Activated CD4-positive, alpha-beta T cell treated with anti-CD3 and anti-CD28 coated beads, Interleukin-2, Interleukin-6, amounts not matched to agents 100 ng/mL and 50 ng/mL, durations not matched to agents 16 hours and 8 hours (primary cell): ENCODE results near the gene PANK1.
"Not testable (repeated sequence)": the region's sequence is repeated elsewhere in the genome, so short reads cannot be mapped to it uniquely, and the experiment has no call there.

Experiments
- DNase-seq: peaks from one replicate; pipeline ENCODE4 v3.0.0-alpha.2; 2020

The PANK1 gene

DNA sequence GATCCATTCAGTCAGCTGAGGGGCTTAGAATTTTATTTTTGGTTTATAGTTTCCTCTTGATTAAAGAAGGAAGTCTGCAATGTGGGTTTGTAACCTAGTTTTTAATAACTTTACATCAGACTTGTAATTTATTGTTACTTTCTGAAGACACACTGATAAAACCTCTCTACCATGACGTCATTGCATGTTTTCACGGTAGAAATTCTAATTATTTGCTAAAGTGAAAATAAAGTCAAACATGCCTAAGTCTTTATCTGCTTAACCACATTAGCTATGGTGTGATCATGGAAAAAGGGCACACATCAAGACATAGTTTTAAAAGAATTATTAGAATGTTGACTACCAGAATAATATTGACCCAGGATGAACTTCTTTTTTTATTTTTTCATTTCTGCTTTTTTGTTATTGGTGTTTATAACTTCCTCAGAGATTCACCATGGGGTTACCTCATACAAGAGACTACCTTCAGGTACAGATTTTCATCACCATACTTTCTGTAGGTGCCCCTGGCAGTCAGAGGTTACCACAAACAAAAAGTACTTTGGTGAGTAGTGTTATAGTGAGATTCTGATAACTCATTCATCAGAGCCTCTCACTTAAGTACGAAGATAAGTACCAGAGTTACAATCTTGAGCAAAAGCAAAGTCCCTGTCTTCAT is 7.0 kb upstream of the PANK1 start:
- no peak for DNase-seq

DNA sequence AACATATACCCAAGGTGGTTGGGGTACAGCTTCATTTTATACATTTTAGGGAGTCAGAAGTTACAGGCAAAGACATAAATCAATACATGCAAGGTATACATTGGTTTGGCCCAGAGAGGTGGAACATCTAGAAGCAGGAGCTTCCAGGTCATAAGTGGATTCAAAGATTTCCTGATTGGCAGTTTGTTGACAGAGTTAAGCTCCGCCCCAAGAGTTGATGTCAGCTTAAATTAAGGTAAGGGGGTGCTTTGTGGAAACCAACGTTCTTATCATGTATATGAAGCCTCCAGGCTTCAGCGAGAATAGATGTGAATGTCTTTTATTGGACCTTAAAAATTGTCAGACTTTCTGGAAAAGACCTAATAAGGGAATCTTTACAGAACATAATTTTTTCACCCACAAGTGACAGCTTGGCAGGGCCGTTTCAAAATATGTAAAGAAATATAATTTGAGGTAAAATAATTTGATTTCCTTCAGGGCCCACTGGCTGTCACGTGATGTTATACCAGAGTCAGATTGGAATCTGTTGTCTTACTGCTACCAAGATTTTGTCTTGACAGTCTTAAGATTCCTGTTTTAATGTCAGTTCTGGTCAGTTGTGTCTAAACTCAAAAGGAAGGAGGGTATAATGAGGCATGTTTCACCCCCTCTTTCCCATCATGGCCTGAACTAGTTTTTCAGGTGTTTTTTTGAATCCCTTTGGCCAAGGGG is 6.3 kb upstream of the PANK1 start:
- no peak for DNase-seq

DNA sequence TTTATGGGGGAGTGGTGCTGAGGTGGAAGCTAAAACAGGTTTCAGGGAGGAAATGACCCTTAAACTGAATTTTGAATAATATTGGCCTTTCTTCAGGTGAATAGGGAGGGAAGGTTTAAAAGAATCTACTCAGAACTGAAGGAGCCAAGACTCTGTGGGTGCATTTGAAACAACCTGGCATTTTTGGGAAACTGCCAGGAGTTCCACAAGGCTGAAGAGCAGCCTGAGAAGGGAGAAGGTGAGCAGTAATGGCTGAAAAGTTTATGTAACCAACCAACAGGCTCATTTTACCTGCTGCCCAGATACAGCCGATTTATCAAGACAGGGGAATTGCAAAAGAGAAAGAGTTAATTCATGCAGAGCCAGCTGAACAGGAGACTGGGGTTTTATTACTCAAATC is 4.0 kb upstream of the PANK1 start:
- no peak for DNase-seq

DNA sequence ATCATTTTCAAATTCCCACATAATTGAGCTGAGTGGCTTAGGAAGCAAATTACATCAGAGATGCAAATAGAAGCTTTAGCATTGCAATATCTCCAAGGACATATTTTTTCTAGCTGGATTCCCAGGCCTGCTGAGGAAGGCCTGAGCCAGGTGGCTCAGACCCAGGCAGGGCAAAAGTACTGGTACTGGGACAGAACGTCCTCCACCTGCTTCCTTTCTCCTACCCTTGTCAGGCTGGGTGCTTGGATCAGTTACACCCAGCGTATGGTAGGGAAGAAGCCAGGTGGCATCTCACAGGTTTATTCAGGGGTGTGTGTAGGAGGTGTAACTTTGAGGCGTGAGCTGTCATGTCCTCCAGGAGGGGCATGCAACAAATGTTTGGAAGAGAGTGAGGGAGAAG is 3.0 kb upstream of the PANK1 start:
- no peak for DNase-seq

DNA sequence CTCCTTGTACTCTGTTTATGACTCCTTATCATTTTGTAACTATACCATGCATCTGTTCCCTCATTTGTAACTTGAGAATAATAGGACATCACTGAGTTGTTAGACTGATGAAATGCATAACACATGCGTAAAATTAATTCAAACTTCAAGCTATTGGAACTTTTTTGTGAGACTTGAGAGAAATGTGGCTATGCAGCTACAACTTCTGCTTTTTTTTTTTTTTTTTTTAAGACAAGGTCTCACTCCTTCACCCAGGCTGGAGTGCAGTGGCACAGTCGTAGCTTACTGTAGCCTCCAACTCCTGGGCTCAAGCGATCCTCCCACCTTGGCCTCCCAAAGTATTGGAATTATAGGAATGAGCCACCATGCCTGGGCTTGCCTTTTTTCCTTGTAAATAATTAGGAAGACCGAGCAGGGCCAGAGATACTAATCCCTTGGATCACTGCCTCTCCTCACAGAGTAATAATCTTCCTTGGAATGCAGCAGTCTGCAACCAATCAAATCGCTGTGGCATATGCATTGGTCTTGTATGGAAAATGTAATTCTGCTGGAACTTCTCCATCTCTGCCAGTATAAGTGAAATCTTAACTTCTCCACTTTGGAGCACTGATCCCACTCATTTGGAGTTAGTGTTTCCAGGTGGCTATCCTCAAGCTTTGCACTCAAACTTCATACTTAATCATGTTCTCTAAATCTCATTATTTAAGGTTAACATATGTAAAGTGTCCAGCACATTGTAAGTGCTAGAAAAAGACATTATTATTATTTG is 2.0 kb upstream of the PANK1 start:
- no peak for DNase-seq

DNA sequence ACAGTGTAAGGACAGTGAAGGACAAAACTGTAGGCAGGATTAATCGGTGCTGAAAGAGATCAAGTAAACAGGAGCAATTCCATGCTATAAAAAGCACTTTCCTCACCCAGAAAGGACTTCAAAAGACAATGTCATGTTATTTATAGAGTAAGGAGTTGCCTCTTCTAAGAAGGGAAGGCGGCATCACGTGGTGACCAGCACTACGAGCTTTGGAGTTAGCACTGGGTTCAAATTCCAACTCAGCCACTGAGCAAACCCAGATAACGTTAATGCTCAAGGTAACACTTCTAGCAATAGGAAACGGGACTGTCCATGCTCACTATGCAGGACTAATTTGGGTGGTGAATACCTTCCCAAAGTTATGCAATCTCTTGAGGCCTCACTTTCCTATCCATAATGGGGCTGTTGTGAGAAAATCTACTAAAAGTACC is 715 bp upstream of the PANK1 start:
- no peak for DNase-seq

DNA sequence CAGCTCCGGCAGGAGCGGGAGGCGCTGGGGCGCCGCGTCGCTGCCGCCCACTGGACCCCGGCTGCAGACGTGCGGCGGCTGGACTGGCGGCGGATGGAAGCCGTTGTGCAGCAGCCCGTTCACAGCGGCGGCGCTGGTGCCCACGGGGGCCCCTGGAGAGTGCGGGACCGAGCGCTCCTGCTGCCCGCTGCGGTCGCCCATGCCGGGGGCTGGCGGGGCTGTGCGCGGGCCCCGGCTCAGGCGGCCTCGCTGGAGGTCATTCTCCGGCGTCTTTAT is 413 bp downstream of the PANK1 start:
- DNase-seq, result no peak

DNA sequence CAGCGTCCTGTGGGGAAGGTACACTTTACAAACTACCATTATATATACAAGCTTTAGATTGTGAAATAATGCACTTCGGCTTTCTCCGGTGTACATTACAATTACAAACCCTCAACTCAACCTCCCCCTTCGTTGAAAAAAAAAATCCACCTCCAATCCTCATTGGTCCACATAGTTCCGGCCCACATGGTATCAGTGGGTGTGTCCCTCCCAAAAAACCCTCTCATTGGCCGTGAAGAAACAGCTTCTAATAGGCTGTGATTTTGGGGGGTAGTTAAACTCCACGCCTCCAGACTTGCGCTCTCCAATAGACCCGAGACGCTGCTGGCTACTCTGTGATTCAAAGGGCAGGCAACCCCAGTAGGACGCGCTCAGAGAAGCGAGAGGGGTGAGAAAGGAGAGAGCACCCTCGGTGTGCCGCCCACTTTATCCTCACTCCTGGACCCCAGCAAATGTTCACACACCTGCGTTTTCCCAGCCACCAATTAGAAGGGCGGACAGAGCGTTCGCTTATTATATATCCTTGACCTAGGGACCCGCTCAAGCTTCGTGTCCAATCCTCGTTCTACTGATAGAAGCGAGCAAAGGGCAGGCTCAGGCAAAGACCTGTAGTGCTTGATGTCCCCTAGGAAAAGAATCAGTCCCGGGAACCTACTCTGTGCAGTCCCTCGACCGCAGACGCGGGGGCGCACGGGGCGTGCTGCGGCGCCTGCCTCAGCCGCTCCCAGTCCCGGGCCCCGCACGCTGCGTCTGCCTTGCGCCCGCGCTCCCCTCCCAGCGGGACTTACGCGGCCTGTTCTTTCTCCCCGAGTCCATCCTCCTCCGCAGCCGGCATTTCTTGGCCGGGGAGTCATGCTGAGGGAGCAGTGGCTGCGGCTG is 991 bp downstream of the PANK1 start:
- DNase-seq, result peak; percentile 91

DNA sequence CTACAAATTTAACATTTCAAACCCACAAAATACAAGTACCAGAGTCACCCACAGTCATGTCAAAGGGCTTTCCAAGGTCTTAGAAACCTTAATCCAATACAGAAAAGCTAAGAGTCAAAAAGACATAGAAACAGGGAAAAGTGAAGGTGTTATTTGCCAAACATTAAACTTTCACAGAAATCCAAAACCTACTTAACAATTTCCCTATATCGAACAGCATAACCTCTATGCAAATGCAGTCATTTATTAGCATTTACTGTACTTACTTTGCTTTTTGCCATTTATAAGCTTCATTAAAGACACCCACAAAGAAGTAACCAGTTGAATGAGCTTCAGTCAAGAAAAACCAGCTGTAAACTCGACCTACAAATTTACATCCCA is 1.6 kb downstream of the PANK1 start:
- no peak for DNase-seq

DNA sequence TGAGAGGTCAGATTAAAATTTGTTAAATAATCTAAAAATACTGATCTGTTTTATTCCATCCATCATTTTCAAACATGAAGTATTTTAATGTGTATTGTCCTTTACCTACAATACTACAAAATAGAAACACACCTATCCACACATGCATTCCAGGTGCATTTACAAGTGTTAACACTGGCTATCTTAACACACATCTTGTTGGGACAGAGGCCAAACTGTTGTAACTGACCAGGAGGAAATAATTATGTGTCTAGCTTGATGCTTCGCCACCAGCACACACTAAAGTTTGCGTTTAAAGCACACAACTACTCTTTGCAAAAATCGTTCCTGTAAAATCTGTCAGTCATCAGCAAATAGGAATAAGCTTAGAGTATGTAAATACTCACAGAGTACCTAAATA is 2.8 kb downstream of the PANK1 start:
- DNase-seq, result no peak

DNA sequence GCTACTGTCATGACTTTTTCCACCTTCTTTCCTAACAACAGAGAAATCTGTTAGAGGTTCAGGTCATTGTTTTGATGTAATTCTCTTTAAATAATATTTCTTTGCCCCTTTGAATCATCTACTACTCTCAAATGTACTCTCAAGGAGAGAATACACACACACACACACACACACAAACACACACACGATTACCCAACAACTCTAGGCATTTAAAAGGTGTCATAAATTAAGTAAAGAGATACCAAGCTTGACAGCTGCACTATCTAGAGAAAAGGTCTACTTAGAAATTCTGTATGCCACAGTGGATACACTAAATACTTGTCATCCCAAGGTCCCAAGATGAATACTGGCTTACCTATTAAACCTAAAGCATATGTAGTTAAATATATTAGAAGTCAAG is 4.8 kb downstream of the PANK1 start:
- no peak for DNase-seq

DNA sequence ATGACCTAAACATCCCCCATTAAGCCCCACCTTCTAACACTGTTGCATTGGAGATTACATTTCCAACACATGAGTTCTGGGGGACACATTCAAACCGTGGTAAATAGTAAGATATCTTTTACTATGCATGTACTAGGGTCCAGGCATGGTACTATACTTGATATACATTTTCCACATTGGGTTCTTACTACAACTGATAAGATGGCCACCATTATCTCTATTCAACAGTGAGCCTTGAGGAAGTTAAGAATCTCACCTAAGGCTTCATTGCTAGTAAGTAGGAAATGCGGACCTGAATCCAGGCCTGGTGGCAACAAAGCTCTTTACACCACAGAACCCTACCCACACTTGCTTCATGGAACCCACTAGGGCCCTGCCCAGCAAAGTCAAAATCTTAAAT is 5.7 kb downstream of the PANK1 start:
- no peak for DNase-seq

DNA sequence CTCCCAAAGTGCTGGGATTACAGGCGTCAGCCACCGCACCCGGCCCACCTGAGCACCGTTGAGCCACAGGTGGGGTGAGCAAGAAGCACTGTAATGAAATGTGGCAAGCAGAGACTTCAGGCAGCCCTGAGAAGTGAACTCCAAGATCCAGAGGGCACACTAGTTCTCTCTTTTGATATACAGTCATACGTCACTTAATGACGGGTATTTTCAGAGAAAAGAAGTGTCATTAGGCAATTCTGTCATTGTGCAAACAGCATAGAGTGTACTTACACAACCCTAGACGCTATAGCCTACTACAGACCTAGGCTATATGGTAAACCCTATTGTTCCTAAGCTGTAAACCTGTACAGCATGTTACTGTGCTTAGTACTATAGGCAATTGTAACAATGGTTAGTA is 7.9 kb downstream of the PANK1 start:
- DNase-seq, result no peak

DNA sequence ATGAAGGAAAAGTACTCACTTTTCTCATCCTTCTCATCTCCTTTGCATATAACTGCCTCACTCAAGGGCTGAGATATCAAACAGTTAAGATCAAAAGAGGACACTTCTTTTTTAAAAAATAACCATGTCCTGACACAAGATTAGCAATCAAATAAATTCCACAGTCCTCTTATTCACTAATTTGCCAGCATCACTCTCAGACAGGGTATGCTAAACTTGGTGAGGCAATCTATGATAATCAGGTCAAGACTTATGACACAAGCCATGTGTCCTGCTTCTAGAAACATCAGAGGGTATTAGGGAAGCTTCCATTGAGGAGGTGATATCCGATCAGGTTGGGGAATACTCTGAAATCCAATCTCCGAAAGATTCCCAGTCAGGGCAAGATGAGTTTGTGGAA is 10.4 kb downstream of the PANK1 start:
- DNase-seq, result no peak

DNA sequence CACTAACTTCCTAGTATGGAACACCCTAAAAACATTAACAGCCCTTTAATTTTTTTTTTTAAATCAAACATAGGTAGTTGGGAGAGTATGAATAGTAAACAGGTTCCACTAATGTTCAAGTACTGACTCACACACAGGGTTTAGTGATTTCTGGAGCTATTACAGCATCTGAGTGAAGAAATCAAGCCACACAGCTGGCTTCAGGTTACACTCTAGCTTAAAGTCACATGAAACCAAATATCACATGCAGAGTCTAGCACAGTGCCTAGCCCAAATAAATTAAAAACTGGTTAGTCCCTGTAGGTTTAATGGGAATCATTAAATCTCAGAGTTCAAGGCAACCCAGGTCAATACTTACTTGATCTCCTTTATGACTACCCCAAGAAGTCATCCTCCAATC is 11.6 kb downstream of the PANK1 start:
- DNase-seq, result peak; percentile 9

DNA sequence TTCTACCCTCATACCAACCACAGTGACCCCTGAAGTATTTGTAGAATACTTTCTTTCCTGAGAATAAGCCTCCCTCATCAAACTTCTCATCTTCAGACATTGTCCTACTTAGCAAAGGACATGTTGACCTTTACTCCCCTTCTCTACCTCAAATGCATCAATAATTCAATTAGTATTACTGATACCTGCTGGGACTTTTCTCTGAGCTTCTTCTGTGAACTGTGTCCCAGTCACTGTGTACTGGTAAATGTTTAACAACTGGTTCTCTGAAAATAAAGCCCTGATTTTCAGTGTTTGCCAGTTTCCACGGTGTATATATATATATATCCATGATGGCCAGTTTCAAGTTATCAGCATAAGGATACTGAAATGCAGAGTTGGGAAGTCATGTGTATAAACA is 12.2 kb downstream of the PANK1 start:
- no peak for DNase-seq

DNA sequence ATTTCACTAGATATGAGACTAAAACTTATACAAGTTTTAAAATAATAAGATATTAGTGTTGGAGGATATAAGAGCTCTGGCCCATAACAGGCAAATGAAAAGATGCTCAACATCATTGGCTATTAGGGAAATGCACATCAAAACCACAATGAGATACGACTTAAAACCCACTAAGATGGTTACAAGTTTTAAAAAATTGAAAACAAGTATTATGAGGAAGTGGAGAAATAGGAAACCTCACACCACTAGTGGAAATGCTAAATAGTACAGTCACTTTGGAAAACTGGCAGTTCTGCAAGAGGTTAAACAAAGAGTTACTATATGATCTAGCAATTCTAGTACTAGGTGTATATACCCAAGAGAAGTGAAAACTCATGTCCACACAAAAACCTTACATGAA is 17.2 kb downstream of the PANK1 start:
- DNase-seq, result no peak

DNA sequence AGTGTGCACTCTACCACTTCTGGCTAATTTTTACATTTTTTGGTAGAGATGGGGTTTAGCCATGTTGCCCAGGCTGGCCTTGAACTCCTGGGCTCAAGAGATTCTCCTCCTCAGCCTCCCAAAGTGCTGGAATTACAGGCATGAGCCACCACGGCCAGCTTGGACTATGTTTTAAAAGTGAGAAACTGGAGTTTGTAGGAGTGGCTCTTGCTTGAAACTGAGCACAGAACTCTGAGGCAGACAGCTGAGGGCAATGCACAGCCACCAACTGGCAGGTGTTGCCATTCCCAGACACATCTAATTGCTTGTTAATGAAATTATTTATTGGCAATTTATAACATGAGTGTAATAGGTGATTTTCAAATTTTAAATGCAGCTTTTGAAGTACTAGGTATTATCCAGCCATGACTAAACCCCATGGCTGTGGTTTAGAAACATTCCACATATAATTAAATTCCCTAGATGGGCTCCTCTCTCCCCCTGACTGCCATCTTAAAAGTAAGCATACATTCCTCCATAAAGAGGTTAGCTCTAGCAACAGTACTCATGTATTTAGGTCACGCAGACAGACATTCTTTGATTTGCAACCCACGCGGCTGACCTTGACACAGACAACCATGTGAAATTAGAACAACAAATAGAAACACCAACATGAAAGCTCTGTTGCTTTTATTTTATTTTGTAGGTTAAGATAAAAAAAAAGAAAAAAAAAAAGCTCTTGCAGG is 19.8 kb downstream of the PANK1 start:
- DNase-seq, result no peak

DNA sequence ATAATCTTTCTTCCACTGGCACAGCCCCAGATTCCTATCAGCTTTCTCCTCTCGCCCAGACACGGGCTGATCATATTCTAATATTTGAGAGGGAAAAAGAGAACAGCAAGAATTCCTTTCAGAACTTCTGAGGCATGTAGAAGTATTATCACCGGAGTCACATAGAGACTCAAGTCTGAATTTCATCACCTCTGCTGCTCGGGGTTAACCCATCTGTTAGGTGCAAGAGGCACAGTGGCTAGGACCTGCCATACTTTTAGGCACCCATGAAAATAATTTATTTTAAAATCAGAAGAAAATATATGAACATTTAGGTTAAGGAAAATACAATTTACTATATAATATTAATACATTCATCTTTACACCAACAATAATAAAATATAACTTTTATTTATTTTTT is 21.0 kb downstream of the PANK1 start:
- no peak for DNase-seq

DNA sequence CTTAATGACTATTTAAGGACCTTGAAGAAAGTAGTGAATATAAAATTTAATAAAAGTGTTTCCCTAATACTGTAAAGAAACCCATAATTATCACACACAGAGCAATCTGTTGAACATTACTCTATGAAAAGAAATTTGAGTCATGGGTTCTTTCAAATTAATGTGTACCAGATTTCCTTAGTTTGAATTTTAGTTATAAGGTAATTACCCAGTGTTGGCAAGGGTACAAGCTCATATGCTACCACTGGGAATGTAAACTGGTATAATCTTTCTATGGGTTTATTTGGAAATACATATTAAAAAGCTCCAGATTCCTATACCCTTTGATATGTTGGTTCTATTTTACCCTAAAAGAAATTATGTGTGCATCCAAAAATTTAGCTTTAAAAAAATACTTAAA is 22.9 kb downstream of the PANK1 start:
- no peak for DNase-seq

DNA sequence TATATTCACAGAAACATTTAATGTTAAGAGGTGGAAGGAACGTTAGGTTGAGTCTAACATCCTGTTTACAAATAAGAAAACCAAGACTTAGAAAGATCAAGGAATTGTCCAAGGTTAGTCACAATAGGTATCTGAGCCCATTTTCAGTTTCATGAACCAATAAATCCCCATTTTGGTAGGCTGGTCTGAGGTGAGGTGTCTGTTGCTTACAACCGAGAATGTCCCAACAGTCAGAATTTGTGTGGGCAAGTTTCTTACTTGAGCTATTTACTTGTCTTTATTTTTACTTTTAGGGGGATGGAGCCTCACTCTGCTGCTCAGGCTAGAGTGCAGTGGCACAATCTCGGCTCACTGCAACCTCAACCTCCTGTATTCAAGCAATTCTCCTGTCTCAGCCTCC is 23.6 kb downstream of the PANK1 start:
- no peak for DNase-seq

DNA sequence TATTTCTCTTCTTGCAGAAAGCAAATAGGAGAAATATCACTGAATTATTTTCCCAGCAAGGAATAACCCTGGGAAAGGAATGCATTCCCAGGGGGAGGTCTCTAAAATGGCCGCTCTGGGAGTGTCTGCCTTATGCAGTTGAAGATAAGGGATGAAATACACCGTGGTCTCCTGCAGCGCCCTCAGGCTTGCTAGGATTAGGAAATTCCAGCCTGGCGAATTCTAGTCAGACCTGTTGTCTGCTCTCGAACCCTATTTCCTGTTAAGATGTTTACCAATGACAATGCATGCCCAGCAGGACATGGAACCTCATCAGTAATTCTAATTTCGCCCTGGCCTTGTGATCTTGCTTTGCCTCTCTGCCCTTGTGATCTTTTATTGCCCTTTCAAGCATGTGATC is 24.7 kb downstream of the PANK1 start:
- DNase-seq, result not testable (repeated sequence)

DNA sequence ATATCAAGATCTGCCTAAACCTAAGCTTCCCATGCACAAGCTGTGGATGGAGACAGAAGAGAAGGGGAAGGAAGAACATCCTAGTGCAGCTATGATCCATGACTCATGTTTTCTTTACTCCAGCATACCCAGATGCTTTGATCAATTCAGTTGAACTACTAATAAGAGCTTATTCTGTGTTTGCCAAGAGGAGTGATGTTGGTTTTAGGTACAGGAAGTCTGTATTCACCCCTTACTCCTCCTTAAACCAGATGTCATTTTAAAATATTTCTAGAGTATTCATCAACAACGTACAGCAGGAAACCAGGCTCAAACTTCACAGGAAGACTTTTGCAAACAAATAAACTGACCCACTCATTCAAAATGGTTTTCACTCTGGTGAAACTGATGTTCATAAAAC is 29.2 kb downstream of the PANK1 start:
- DNase-seq, result no peak
